Activated T-helper 1 cell treated with anti-CD3 and anti-CD28 coated beads, Interleukin-12 subunit alpha, Interleukin-12 subunit beta, Interleukin-2, Interleukin-4 antibody, amounts not matched to agents 30 ng/mL and 10 ng/mL and 1 ng/mL, durations not matched to agents 14 hours and 24 hours and 36 hours (primary cell): ENCODE data around the gene ST8SIA4. TPM values are rescaled to one million over a fixed set of nuclear protein-coding genes. Genes with fewer than 3 reads are reported as not detected.

Source experiments
- DNase-seq: peaks from one replicate; pipeline ENCODE4 v3.0.0; 2021; ENCODE audit warnings: low spot score
- H3K27ac Mint-ChIP-seq: one replicate; pipeline ENCODE4 v1.8.0; 2021; ENCODE audit warnings: mild to moderate bottlenecking, mixed read lengths
- H3K27me3 Mint-ChIP-seq: one replicate; pipeline ENCODE4 v1.8.0; 2022; ENCODE audit warnings: mild to moderate bottlenecking, moderate library complexity, mixed read lengths; ENCODE audit not compliant: insufficient read depth
- H3K36me3 Mint-ChIP-seq: one replicate; pipeline ENCODE4 v1.8.0; 2021; ENCODE audit warnings: low read depth, mixed read lengths
- H3K4me1 Mint-ChIP-seq: one replicate; pipeline ENCODE4 v1.8.0; 2021; ENCODE audit warnings: low read depth, mixed read lengths
- H3K4me3 Mint-ChIP-seq: one replicate; pipeline ENCODE4 v1.8.0; 2021; ENCODE audit warnings: mild to moderate bottlenecking, moderate library complexity, mixed read lengths
- H3K9me3 Mint-ChIP-seq: one replicate; pipeline ENCODE4 v1.8.0; 2021; ENCODE audit warnings: mixed read lengths
- intact Hi-C: fragments of 100-400 bp; cut with micrococcal nuclease; formaldehyde crosslinking; loops from one replicate; pipeline ENCODE4 v1.15.1; 2024
- total RNA-seq: library from RNA; stranded (reverse); gene quantifications from 2 replicates; pipeline ENCODE4 v1.2.3, GENCODE V29; 2022

ST8SIA4 gene
- total RNA-seq, 1 donor from 2014 or later: 65.2 TPM

GRCh38 chr5:100840370-100840769 is 62.7 kb downstream of the ST8SIA4 start:
- DNase-seq: peak; percentile 22
- H3K4me3 Mint-ChIP-seq: no peak overlapping the region
- intact Hi-C loops: loop anchor here (1.0 kb wide), 5 partner anchors 10 to 63 kb away; partner anchors contain the start of gene ST8SIA4
- peaks cover 71% of the 10 kb centered on the region for H3K4me1 Mint-ChIP-seq
- H3K27ac Mint-ChIP-seq: peak overlapping the region; percentile 95
- H3K36me3 Mint-ChIP-seq: peaks cover 32% of the 10 kb centered on the region
- no peaks in the 10 kb centered on the region for H3K27me3 Mint-ChIP-seq
- H3K9me3 Mint-ChIP-seq: no peaks in the 10 kb centered on the region

- intact Hi-C loops: loop anchor here (10.0 kb wide), 1 partner anchor 1907 kb away; no protein-coding TSS in a partner anchor
- Mint-ChIP-seq H3K36me3 (peaks cover 29% of the 10 kb centered on the region), H3K4me3 (peak overlapping the region; percentile 7), H3K27ac (peak overlapping the region; percentile 41), H3K4me1 (peaks cover 60% of the 10 kb centered on the region), H3K9me3 (no peaks in the 10 kb centered on the region), H3K27me3 (no peaks in the 10 kb centered on the region)
- DNase-seq: no peak
Measured at GRCh38 chr5:100838048-100838473, 65.0 kb downstream of the ST8SIA4 start.

GRCh38 chr5:100834519-100834918 is 68.6 kb downstream of the ST8SIA4 start:
- no peak for DNase-seq
- Mint-ChIP-seq H3K27me3 (no peaks in the 10 kb centered on the region), H3K27ac (peak overlapping the region; percentile 18), H3K9me3 (no peaks in the 10 kb centered on the region), H3K4me3 (no peak overlapping the region), H3K36me3 (peaks cover 36% of the 10 kb centered on the region), H3K4me1 (peaks cover 40% of the 10 kb centered on the region)
- intact Hi-C loops: loop anchor here (10.0 kb wide), 1 partner anchor 1910 kb away; no protein-coding TSS in a partner anchor

GRCh38 chr5:100832252-100833230 is 70.5 kb downstream of the ST8SIA4 start:
- Mint-ChIP-seq H3K27ac (no peak overlapping the region), H3K4me1 (peaks cover 43% of the 10 kb centered on the region), H3K27me3 (no peaks in the 10 kb centered on the region), H3K4me3 (no peak overlapping the region), H3K36me3 (peaks cover 28% of the 10 kb centered on the region), H3K9me3 (no peaks in the 10 kb centered on the region)
- intact Hi-C loops: loop anchor here (10.0 kb wide), 1 partner anchor 1912 kb away; no protein-coding TSS in a partner anchor
- DNase-seq: no peak

GRCh38 chr5:100828898-100829356 is 74.2 kb downstream of the ST8SIA4 start:
- intact Hi-C loops: loop anchor here (10.0 kb wide), 1 partner anchor 54 kb away; no protein-coding TSS in a partner anchor
- Mint-ChIP-seq H3K27ac (peak overlapping the region; percentile 50), H3K9me3 (no peaks in the 10 kb centered on the region)

GRCh38 chr5:100828071-100828897 is 74.8 kb downstream of the ST8SIA4 start:
- Mint-ChIP-seq H3K27ac (peak overlapping the region; percentile 31), H3K36me3 (peaks cover 21% of the 10 kb centered on the region), H3K9me3 (no peaks in the 10 kb centered on the region), H3K4me1 (peaks cover 44% of the 10 kb centered on the region), H3K27me3 (no peaks in the 10 kb centered on the region), H3K4me3 (no peak overlapping the region)
- no peak for DNase-seq
- intact Hi-C loops: loop anchor here (10.0 kb wide), 1 partner anchor 53 kb away; no protein-coding TSS in a partner anchor

More at GRCh38 chr5:100828898-100829356, 74.2 kb downstream of the ST8SIA4 start:
- Mint-ChIP-seq H3K4me1 (peaks cover 43% of the 10 kb centered on the region), H3K27me3 (no peaks in the 10 kb centered on the region), H3K4me3 (no peak overlapping the region), H3K36me3 (peaks cover 18% of the 10 kb centered on the region)
- DNase-seq: no peak

- intact Hi-C loops: loop anchor here (10.0 kb wide), 1 partner anchor 53 kb away; no protein-coding TSS in a partner anchor
- no peaks in the 10 kb centered on the region for H3K9me3 Mint-ChIP-seq
- peaks cover 19% of the 10 kb centered on the region for H3K36me3 Mint-ChIP-seq
- no peak overlapping the region for H3K4me3 Mint-ChIP-seq
- peaks cover 36% of the 10 kb centered on the region for H3K4me1 Mint-ChIP-seq
- no peak for DNase-seq
- H3K27me3 Mint-ChIP-seq: no peaks in the 10 kb centered on the region
- peak overlapping the region; percentile 31 for H3K27ac Mint-ChIP-seq
Measured at GRCh38 chr5:100827481-100827889, 75.6 kb downstream of the ST8SIA4 start.

GRCh38 chr5:100826133-100826532 is 76.9 kb downstream of the ST8SIA4 start:
- H3K4me3 Mint-ChIP-seq: no peak overlapping the region
- peaks cover 38% of the 10 kb centered on the region for H3K4me1 Mint-ChIP-seq
- intact Hi-C loops: loop anchor here (1.0 to 10.0 kb wide), 4 partner anchors 14 to 77 kb away; partner anchors contain the start of gene ST8SIA4
- H3K27ac Mint-ChIP-seq: peak overlapping the region; percentile 74
- no peaks in the 10 kb centered on the region for H3K27me3 Mint-ChIP-seq
- no peak for DNase-seq
- H3K9me3 Mint-ChIP-seq: no peaks in the 10 kb centered on the region
- peaks cover 18% of the 10 kb centered on the region for H3K36me3 Mint-ChIP-seq

- H3K4me1 Mint-ChIP-seq: peaks cover 46% of the 10 kb centered on the region
- intact Hi-C loops: loop anchor here (10.0 kb wide), 1 partner anchor 50 kb away; no protein-coding TSS in a partner anchor
- DNase-seq: no peak
- H3K27me3 Mint-ChIP-seq: no peaks in the 10 kb centered on the region
- no peaks in the 10 kb centered on the region for H3K9me3 Mint-ChIP-seq
- H3K36me3 Mint-ChIP-seq: peaks cover 21% of the 10 kb centered on the region
- no peak overlapping the region for H3K4me3 Mint-ChIP-seq
- H3K27ac Mint-ChIP-seq: no peak overlapping the region
Measured at GRCh38 chr5:100824635-100825034, 78.4 kb downstream of the ST8SIA4 start.

- intact Hi-C loops: loop anchor here (10.0 kb wide), 1 partner anchor 49 kb away; no protein-coding TSS in a partner anchor
- Mint-ChIP-seq H3K27ac (no peak overlapping the region), H3K9me3 (no peaks in the 10 kb centered on the region), H3K27me3 (no peaks in the 10 kb centered on the region), H3K36me3 (peaks cover 22% of the 10 kb centered on the region), H3K4me3 (no peak overlapping the region), H3K4me1 (peaks cover 45% of the 10 kb centered on the region)
- no peak for DNase-seq
Measured at GRCh38 chr5:100823812-100824211, 79.3 kb downstream of the ST8SIA4 start.

GRCh38 chr5:100821751-100822150 is 81.3 kb downstream of the ST8SIA4 start:
- Mint-ChIP-seq H3K27ac (no peak overlapping the region), H3K4me1 (peaks cover 40% of the 10 kb centered on the region), H3K36me3 (peaks cover 32% of the 10 kb centered on the region), H3K9me3 (no peaks in the 10 kb centered on the region), H3K27me3 (no peaks in the 10 kb centered on the region), H3K4me3 (no peak overlapping the region)
- intact Hi-C loops: loop anchor here (10.0 kb wide), 1 partner anchor 47 kb away; no protein-coding TSS in a partner anchor
- DNase-seq: no peak

GRCh38 chr5:100818340-100818739 is 84.7 kb downstream of the ST8SIA4 start:
- intact Hi-C loops: no loop called here
- DNase-seq: no peak
- no peak overlapping the region for H3K4me3 Mint-ChIP-seq
- no peak overlapping the region for H3K27ac Mint-ChIP-seq
- peaks cover 37% of the 10 kb centered on the region for H3K4me1 Mint-ChIP-seq
- H3K9me3 Mint-ChIP-seq: no peaks in the 10 kb centered on the region
- H3K27me3 Mint-ChIP-seq: no peaks in the 10 kb centered on the region
- peaks cover 31% of the 10 kb centered on the region for H3K36me3 Mint-ChIP-seq
